HG03196 (cell line): ENCODE measurements around the gene FOXL1.
"Not testable (repeated sequence)": the region's sequence is repeated elsewhere in the genome, so short reads cannot be mapped to it uniquely, and the experiment has no call there.

ENCODE experiments used
- ATAC-seq: cut with Tn5 transposase; IDR thresholded peaks from one replicate; pipeline ENCODE4 v1.9.1; 2021; ENCODE audit not compliant: unreplicated experiment

Gene FOXL1

DNA sequence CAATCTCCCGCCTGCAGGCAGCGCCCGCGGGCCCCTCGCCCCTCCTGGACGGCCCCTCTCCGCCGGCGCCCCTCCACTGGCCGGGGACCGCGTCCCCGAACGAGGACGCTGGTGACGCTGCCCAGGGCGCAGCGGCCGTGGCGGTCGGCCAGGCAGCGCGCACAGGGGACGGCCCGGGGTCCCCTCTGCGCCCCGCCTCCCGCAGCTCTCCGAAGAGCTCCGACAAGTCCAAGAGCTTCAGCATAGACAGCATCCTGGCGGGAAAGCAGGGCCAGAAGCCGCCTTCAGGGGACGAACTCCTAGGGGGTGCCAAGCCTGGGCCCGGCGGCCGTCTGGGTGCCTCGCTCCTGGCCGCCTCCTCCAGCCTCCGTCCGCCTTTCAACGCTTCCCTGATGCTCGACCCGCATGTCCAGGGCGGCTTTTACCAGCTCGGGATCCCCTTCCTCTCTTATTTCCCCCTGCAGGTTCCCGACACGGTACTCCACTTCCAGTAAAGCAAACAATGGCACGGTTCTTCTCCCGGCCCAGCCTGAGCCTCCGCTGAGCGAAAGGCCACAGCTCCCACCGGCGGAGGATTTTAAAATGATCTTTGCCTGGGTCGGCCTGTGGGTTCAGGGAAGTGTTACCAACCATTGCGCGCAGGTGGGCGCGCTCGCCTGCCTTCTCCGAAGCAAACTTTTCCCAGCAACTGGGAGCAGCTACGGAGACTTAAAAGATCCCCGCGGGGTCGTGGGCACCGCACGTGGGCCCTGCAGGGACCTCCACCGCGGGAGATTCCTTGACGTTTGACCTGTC lies 1.1 kb downstream of the FOXL1 start:
- no peak for ATAC-seq

DNA sequence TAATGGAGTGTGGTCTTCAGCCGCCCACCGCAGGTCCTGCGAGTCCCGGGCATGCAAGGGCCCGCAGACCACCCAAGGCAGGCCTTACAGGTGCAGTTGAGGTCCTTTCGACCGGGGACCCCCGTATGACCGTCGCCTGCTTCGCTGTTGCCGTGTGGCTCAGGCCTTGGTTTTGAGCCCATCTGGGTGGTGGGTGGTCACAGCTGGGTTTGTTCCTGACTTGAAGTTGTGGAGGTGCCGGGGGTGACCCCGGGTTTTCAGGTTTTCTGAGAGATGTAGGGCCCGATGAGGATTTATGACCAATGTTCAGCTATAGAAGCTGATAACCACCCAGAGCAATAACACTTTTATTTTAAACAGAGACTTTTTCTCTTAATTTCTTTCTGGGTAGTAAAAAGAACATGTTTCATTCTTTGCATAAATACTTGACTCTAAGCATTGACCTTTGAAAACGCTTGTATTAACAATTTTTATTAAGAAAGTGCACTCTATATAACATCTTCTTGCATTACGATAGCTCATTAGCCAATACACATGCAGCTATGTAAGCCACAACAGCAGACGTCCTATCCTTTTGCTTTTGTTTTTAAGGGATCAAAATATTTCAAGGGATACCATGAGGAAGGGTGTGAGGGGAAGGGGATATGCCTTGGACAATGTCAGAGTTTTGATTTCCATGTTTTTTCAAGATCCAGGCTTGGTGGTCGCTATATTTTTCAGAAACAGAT lies 1.9 kb downstream of the FOXL1 start:
- no peak for ATAC-seq

DNA sequence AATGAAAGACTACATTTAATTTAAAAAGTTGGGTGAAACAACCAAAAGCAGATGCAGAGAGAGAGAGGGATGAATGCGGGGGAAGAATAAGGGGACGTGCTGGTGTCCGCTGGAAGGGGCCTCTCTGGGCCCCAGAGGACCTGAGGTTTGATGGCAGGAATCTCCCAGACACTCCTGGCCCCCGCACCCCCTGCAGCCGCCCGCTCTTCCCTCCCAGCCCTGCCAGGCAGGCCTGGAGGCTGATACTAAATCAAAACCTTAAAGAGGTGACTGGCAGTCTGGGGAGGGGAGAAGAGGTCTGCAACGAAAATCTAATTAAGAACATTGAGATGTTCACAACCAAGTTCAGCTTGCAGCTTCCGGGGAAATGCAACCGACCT lies 2.4 kb downstream of the FOXL1 start:
- ATAC-seq, result no peak

DNA sequence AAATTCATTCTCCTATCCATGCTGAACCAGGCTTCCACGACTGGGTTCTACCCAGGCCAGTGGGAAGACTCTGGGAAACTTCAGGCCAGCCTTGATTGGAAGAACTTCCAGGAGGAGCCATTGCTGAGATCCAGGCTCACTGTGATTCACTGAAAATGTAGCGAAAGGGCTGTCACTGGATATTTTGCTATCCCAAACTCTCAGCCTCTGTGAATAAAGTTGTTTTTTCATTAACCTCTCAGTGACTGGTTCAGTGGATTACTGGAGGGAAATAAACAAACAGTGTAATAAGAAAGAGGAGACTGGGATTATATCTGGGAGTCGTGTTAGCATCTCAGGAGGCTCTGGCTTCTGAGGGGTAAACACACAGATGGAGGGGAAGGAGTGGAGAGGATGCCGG lies 3.1 kb downstream of the FOXL1 start:
- ATAC-seq, result no peak

DNA sequence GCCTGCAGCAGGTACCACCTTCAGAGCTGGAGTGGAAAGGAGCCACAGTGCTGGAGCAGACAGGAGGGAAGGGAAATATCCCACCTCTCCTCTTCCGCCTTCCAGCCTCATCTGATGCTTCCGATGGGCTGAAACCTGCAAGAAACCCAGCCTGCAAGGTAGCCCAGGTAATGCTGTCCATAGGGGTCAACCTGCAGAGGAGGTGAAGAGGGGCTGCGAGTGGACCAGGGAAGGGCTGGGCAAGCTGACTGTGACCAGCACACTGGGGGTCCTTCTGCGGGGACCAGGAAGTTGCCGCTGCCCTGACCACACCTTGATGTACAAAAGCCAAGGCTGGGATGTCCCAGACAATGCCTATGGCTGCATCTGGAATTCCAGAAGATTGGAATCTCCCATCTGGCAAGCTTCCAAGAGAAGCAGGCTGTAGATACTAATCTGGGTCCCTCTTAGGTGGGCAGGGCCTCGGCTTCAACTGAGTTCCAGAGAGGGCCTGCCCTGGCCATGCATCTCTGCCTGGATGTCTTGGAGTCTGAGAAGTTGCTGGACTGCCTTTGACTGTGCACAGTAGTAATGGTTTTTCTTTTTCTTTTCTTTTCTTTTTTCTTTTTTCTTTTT lies 5.8 kb downstream of the FOXL1 start:
- no peak for ATAC-seq

DNA sequence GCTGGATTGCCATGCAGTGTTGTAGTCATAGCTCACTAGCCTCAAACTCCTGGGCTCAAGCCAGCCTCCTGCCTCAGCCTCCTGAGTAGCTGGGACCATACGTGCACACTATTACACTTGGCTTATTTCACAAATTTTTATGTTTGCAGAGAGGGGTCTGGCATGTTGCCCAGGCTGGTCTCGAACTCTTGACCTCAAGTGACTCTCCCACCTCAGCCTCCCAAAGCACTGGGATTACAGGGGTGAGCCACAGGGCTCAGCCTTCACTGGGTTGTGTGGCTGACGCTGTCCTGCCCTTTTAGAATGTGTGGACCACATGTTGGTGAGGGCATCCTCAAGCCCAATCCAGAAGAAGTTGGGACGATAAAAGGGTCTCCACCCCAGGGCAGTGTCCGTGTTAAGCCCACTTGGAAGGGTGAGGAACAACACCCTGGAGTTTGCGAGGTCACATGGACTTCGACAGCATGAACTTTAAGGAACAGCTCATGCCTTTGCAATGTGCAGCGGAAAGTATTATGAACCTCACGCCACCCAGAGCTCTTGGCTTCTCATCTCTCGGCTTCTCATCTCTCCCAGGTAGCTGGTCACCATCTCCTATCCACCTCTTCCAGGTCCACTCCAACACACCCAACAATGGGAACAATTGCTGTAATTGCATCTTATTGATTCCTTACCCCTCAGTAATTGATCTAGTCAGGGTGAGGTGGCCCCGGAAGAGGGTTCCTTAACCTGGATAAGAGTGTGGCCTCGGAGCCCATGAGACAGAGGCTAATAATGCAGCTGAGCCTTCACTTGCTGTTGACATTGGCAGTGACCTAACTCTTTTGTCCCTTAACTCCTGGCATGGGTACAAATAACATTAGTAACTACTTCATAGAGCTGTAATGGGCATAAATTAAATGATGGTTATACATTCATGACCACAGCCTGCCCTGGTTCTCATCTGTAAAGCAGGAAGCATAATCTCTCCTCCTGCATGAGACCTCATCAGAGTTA lies 6.7 kb downstream of the FOXL1 start:
- no peak for ATAC-seq

DNA sequence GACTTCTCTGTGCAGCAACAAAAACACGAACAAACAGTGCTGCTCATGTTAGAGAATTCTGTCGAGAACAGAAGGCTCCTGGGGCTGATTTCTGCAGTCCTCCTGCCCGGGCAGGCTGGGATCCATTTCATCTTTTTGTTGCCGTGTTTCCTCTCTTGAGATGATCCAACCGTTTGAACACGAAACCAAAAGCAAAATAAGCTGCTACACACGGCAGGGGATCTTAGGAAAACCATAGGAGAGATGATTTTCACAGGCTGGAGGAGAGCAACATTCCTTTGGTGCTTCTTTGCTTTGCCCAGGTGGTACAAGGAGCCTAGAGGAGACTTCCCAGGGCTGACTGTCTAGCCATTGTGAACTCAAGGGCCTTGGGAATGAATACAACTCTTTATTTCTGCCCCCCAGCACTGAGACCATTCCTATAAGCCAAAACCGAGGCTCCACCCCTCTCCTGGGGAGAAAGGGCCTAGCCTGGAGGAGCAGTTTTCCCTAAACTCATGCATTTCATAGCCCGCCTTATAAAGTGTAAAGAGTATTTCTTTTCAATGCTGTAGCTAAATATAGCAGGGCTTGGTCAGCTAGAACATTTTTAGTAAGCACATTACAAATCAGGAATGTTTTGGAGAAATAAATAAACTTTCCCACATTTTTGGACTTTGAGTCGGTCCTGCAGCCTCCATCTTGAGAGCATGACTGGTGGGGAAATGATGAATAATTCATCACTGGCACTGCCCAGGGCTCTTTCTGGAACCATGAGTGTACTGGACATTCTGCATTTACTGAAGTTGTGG lies 7.7 kb downstream of the FOXL1 start:
- ATAC-seq, result no peak

DNA sequence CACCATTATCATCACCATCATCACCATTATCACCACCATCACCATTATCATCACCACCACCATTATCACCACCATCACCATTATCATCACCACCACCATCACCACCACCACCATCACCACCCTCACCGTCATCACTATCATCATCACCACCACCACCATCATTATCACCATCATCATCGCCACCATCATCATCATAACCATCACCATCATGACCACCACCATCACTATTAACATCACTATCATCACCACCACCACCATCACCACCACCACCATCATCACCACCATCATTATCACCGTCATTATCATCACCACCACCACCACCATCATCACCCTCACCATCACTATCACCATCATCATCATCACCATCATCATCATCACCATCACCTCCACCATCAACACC lies 9.1 kb downstream of the FOXL1 start:
- no peak for ATAC-seq

DNA sequence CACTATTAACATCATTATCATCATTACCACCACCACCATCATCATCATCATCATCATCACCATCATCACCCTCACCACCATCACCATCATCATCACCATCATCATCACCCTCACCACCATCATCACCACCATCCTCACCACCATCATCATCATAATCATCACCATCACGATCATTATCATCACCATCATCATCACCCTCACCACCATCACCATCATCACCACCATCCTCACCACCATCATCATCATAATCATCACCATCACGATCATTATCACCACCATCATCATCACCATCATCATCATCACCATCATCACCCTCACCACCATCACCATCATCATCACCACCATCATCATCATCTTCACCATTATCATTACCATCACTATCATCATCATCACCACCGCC lies 9.6 kb downstream of the FOXL1 start:
- not testable (repeated sequence) for ATAC-seq

DNA sequence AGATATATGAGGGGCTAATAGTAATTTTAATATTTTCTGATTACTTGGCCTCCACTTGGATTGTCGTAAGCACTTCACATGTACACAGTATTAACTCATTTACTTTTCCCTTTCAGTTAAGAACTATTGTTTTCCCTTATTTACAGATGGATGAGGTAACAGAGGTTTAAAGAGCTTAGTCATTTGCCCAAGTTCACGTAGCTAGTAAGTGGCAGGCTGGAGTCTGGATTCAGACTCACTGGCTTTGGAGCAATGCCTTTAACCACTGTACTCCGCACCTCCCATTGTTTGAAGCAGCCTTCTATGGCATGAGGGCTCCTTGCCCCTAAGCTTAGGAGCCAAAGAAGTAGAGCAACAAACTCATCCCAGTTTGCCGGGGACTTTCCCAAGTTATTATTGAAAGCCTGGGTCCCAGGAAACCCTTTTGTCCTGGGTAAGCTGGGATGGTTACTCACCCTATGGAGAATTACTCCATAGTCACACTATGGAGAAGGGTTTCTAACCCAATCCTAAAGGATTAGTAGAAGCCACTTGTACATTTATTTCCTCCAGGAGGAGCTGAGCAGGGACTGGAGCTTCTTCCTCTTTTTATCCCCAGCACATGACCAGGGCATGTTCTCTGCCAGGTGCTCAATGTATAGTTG lies 12.3 kb downstream of the FOXL1 start:
- ATAC-seq, result no peak

DNA sequence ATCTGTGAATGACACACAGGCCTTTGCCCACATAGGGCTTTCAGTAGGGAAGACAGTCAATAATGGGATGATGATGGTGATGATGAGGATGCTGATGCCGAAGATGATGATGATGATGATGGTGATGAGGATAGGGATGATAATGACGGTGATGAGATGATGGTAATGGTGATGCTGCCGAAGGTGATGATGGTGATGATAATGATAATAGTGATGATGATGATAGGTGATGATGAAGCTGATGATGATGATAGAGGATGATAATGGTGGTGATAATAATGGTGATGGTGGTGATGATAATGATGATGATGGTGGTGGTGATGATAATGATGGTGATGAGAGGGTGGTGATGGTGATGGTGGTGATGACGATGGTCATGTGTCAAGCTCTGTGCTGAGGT lies 12.9 kb downstream of the FOXL1 start:
- ATAC-seq, result no peak

DNA sequence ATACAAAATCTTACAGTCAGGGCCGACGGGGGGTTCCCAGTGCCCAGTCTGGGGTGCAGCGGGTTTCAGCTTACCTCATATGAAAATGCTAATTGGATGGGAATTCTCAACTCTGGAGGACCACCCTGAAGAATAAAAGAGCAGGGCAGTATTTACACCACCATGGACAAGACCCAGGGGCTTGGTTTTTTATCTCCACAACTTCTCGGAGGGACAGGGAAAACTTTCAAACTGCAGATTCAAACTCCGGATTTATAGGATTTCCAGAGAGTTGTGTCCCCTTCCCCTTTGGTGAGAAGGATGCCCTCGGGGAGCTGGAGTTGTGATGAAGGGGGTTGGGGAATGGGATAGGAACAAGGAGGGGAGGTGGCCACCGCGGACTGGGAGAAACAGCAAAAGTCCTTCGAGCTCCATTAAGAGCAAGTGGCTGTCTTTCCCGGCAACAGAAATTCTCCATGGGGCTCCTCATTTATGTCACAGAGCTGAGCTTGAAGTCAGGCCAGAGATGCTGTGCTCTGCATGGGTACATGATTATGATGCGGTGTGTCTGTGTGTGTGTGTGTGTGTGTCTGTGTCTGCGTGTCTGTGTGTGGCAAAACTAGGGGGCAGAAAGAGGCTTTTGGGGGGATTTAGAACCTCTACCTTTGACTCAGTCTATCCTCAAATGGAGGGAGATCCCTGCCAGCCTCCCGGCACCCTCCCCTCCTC lies 15.7 kb downstream of the FOXL1 start:
- ATAC-seq, result no peak

DNA sequence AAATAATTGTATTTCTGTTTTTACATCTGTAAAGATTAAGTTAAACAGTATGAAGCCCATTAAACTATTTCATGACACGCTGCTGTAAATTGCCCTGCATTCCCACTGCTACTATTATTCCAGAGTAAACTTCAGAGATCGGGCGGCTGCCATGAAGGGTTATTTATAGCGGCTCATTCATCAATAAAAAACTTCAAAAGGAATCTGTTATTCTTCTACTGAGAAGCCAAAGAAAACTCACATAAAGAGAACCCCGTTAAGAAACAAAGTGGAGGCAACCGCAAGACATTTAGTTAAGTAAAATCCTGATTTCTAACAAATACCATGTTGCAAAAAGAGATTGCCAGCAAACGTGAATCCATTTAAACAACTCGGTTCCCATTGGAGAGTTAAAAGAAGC lies 16.4 kb downstream of the FOXL1 start:
- ATAC-seq, result no peak

DNA sequence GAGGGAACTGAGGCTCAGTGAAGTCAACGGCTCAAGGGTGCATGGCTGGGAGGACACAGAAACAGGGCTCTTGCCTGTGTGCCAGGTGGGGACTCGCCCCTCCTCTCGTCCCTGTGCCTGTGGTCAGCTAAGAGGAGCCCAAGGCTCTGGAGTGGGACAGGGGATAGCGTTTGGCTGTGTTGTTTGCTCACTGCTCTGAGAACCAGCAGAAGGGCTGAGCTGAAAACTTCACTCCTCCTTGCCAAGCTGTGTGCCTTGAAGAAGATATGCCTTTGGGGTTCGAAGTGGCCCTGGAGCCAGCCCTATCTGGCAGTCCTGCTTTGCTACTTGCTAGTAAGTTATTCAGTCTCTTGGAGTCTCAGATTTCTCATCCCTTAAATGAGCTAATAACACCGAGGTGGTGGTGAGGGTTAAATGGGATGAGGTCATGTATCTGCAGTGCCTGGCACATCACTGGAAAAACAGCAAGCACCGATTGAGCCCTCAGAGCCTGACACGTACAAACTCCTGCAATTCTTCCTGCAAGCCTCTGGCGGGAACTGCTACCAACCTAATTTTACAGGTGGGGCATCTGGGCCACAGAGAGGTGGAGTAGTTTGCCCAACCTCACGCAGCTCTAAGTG lies 17.7 kb downstream of the FOXL1 start:
- no peak for ATAC-seq

DNA sequence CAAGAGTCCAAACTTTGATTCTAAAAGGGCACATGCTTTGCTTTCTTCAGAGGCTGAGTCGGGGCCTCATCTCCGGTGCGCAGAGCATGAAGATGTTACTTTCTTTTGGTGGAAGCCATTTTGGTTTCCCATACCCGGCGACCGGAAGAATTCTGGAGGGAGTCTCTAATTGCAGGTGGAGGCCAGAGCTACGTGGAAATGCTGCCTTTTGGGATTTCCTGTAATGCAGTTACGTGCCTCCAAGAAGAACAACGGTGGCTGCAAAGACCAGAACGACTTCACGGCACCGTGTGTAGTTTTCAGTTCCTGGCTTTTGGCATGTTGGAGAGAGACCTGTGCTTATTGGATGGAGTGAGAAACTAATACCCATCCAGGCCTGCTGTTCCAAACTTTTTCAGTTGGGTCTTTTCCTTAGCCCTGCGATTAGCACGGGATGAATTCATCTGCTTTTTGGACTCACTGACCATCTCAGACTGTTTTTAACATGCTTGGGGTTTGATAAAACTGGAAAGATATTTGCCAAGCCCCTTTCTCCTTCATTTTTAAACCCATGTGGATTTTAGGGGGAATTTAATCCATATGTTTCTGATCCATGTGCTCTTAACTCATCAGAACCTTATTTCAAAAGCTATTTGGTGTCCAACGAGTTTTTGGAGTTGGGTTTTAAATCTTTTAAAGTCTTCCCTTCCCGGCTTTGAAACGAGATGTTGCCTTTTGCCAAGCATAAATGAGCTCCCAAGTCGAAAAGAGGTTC lies 19.0 kb downstream of the FOXL1 start:
- no peak for ATAC-seq

DNA sequence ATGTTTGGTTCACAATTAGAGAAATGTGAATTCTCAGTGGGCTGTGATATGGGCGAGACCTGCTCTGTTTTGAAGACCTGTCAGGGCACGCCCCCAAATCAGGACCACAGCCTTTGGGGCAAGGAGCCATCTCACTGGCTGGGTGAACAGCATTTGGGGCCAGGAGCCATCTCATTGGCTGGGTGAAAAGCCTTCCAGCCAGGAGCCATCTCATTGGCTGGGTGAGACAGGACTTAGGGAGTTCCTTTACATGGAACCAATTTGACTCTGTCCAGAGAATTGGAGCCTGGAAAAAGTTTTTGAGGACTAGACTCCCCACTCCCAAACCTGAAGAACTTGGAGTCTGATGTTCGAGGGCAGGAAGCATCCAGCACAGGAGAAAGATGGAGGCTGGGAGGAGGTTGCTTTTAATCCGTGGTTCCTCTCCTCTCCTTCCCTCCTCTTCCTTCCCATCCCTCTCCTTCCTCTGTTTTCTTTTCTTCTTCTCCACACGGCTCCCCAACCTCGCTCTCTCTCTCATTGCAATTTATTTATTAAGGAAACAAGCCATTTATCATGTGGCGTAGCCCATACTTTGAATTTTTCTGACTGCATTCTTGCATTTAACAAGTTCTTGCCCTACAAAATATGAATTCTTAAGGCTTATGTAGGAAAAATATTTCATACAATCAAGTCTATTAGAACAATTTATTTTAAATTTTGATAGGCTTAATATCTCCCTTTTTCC lies 19.7 kb downstream of the FOXL1 start:
- ATAC-seq, result no peak
